Activated CD4-positive, alpha-beta T cell treated with anti-CD3 and anti-CD28 coated beads for 24 hours (primary cell): ENCODE results near the gene CBFA2T3.

ENCODE experiments used
- DNase-seq, 2 donors: peaks; one replicate each; pipeline ENCODE4 v3.0.0-alpha.2; 2020; ENCODE audit warnings: low read depth in 2 of 2

CBFA2T3 gene

GRCh38 chr16:88962478-88963152 is 14.4 kb downstream of the CBFA2T3 start:
- DNase-seq, result no peak

DNA sequence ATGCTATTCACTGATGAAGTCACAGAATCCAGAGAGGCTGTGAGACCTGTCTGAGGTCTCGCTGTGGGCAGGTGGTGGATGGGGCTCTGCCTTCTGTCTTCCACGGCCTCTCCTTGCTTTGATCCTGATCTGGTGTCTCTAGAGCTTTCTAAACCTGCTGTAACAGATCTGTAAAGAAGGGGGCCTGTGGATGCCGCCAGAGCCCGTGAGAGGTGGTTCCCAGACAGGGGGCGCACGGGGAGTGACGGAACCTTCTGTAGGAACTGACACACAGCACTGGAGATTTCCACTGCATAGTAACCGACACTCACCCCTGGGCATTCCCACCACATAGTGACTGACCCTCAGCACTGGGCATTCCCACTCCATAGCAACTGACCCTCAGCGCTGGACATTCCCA is 16.0 kb downstream of the CBFA2T3 start:
- no peak for DNase-seq

DNA sequence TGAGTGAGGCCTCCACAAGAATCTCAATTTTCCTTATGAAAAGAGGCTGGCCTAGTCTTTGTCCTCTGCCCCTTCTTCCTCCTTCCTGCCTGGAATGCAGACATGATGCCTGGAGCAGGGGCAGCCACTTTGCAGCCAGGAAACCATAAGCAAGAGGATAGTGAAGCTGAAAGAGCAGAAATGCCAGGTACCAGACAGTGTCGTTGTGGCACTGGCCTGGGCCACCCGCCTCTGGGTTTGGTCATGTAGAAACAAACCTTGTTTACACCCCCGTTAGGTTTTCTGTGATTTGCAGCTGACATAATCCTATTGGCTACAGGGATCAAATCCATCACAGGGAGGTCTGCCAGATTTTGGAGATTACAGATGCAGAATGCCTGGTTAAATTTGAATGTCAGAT is 16.5 kb downstream of the CBFA2T3 start:
- no peak for DNase-seq

GRCh38 chr16:88959022-88959421 is 18.0 kb downstream of the CBFA2T3 start:
- DNase-seq, result no peak

- no peak for DNase-seq
Observed at GRCh38 chr16:88957887-88958577, 19.0 kb downstream of the CBFA2T3 start.

- DNase-seq, result no peak
Observed at GRCh38 chr16:88957433-88957767, 19.6 kb downstream of the CBFA2T3 start.

DNA sequence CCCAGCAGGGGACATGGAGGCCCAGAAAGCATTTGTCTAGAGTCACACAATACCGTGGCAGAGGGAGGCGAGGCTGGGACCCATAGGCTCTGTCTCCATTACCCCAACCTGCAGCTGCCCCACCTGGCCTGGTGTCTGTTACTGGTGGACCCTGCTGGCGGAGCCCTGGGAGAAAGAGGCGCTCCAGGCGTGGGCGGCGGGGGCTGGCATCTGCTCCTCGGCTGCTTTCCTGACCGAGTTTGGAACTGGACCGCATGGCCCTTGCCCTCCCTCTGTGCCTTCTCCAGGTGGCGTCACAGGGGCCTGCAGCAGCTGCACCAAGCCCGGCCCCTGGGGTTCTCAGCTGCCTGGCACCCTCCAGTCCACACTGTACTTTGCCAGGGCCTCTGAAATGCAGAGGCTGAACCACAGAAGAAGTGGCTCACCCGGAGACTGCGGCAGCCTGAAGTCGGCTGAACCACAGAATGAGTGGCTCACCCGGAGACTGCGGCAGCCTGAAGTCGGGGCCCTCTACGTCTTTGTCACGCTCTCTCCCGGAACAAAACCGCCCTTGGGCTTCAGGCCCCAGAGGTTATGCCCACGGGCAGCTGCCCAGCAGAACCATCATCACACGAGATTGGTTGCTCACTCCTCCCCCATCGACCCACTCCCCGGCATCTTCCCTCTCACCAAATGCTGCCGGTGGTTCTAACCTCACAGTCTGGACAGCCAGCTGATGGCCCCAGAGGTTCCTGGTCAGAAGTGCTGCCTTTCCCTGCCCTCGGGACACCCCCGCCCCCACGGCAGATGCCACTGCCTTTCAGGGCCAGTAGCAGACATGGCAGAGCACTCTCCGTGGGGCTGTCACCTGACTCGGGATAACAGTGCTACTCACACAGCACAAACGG is 20.2 kb downstream of the CBFA2T3 start:
- DNase-seq, result no peak

DNA sequence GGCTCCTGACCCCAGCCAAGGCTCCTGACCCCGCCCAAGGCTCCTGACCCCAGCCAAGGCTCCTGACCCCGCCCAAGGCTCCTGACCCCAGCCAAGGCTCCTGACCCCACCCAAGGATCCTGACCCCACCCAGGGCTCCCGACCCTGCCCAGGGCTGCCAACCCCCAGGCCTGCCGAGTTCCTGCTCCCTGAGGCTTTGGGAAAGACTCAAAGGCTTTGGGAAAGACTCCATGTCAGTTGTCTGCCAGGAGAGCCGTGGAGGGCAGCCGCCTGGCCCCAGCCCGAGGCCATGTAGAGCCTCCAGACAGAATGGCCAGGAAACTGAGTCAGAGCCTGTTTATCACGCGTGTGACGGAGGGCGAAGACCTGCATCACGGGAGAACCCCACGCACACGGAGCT is 21.1 kb downstream of the CBFA2T3 start:
- no peak for DNase-seq

DNA sequence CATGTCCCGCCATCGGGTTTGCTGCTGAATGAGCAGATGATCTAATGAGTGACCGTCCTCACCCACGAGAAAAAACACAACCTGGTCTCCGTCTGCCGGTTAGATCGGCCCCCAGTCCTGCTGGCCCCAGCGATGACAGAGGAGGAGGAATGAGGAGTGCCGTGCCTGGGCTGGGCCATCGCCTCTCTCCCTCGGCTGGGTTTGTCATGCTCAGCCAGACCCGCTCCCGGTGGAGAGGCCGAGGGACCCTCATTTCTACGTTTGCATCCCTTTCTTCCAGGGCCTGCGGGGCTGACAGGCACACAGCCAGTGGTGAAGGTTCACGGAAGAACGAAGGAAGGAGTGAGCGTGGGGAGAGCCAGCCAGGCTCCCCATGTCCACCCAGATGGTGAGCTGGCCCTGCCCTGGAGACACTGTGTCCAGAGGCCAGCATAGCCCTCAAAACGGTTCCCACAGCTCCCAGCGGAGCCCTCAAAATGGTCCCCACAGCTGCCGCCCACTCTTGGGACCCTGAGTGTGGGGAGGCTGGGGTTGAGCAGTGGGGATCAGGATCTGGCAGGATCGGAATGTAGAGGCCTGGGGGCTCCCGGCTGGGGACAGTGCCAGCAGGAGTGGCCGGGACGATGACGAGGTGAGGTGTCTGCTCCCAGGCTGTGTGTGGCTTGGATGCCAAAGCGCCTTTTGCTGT is 23.9 kb downstream of the CBFA2T3 start:
- no peak for DNase-seq

DNA sequence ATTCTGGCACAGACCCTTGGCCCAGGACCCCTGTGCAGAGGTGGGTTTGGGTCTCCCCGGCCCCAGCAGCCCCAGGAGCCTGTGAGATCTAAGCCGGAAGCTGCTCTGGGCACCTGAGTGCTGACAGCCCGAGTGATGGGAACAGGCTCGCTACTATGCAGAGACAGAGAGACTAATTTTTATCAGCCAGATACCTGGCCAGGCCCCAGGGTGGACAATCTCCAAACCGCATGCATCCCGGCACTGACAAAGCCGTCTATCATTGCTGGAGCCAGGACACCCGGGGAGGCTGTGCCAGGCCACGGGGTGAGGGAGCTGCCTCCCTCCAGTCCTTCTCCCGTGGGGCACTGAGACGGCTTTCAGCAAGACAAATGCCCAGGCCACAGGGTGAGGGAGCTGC is 25.0 kb downstream of the CBFA2T3 start:
- no peak for DNase-seq

DNA sequence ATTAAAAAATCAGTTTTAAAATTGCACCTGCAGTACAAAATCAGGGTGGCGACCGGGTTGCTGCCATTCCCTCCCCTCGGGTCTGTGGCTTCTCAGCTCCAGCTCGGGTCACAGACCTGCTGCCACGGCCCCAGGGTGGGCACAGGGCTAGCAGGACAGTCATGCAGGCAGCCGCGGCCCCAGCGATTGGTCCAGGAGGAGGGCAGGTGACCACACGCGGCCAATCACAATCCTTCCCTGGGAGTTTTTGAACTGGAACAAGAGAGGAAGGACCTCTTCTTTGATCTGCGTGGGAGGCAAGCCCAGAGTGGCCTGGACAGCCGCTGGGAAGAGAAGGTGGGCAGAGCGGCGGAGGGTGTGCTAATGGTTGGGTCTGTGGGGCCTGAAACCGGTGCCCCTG is 25.5 kb downstream of the CBFA2T3 start:
- DNase-seq, result no peak

GRCh38 chr16:88948781-88949490 is 28.1 kb downstream of the CBFA2T3 start:
- no peak for DNase-seq

DNA sequence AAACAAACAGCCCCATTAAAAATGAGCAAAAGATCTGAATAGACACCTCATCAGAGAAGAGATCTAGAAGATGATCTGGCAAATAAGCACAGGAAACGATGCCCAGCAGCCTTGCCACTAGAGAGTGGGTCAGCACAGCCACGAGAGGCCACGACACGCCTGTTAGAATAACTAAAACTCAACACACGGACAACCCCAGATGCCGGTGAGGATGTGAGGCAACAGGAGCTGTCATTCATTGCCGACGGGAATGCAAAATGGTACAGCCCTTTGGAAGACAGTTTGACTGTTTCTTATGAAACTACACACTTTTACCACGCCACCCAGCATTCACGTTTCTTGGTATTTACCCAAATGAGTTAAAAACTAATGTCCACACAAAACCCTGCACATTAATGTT is 31.5 kb downstream of the CBFA2T3 start:
- no peak for DNase-seq

DNA sequence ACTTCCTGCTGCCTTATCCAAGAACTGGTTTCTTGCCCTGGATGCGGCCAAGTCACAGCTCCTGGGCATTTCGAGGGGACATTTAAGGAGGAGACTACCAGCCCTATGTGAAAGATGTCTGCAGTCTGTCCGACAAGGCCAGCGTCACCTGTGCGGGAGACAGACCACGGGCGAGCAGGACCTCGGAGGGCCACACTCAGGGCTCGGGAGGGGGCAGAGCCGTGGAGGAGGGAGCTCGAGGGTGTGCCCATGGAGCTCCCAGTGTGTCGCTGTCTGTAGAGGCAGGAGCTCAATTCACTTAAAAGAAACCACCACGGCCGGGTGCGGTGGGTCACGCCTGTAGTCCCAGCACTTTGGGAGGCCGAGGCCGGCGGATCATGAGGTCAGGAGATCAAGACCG is 33.3 kb downstream of the CBFA2T3 start:
- no peak for DNase-seq

GRCh38 chr16:88943131-88943664 is 33.8 kb downstream of the CBFA2T3 start:
- no peak for DNase-seq

DNA sequence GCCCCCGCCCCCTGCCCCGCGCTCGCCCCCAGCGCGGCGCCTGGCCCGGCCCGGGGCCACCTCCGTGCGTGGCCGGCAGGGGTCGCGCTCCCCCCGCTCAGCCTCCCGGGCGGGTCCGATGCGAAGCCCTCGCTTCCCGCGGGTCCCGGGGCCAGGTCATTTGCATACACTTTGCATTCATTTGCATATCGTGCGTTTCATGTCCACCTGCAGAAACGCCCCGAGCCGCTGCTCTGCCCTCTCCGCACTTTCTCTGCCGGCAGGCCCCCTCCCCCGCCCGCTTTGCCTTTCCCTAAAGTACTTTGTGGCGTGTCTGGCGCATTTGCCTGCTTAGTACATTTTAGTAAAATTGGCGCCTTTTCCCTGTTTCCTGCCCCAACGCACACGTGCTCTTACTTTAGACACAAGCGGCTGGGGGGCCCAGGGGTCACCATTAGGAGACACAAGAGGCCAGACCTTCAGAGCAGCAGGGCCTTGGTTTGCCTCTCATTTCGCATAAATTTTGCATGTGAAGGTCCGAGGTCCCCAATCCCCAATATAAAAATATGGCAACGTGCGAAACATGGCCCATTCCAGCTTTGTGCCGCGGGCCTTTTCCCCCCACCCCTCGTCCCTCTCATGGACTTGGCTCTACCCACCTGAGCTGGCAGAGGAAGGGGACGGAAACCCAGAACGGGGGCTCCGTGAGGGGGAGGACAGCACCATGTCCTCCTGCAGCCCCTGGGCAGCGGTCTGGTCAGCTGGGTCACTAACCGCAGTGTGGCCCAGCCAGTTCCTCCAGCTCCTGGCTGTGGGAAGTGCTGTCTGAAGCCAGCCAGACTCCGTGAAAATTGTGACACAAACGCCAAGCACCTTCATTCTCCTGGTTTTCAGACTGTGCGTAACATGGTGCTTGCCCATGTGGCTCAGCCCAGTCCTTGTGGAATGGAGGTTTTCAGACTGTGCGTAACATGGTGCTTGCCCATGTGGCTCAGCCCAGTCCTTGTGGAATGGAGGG is 34.8 kb downstream of the CBFA2T3 start:
- peak; percentile 43 to 46 for DNase-seq

GRCh38 chr16:88940862-88941817 is 35.9 kb downstream of the CBFA2T3 start:
- DNase-seq, result no peak

- no peak for DNase-seq
Observed at GRCh38 chr16:88939972-88940861, 36.8 kb downstream of the CBFA2T3 start.
